Caco-2 (cell line): Measurements from ENCODE around the gene CRAT. TPM values are rescaled to one million over a fixed set of nuclear protein-coding genes. Genes with fewer than 3 reads are reported as not detected.
A peak's percentile ranks its signal among the peaks of the same experiment; 100 is the strongest.

Experiments
- Bru-seq: library from RNA; stranded (reverse); fragments of 400-500 nt; gene quantifications from one replicate; lab custom pipeline; 2021; lab: Mats Ljungman, UMichigan
- BruChase-seq, 2 experiments: library from RNA; stranded (reverse); fragments of 400-500 nt; gene quantifications; one replicate each; lab custom pipeline; 2021; lab: Mats Ljungman, UMichigan
- BruUV-seq: library from RNA; stranded (reverse); fragments of 400-500 nt; replicated peaks from 2 replicates; lab custom pipeline; 2021; lab: Mats Ljungman, UMichigan
- CTCF ChIA-PET: fragments of 300-600 bp; sonication (Branson Sonifier 250); formaldehyde crosslinking; loops from one replicate; lab custom pipeline; 2022; ENCODE audit warnings: antibody characterized with exemption; lab: Charles Lee
- POLR2A ChIA-PET: fragments of 300-600 bp; sonication (Branson Sonifier 250); formaldehyde crosslinking; loops from one replicate; lab custom pipeline; 2022; ENCODE audit warnings: antibody characterized with exemption; lab: Charles Lee
- DNase-seq, 2 experiments: peaks; one replicate each; pipeline versions ENCODE4 v3.0.0 to v3.0.0-alpha.2; 2020 to 2022
- H3K27me3 ChIP-seq: replicated peaks from 2 replicates; pipeline ENCODE4 v1.6.0; 2011; ENCODE audit warnings: low read length; ENCODE audit not compliant: control insufficient read depth, insufficient read depth
- H3K36me3 ChIP-seq: 2 replicates; pipeline ENCODE4 v1.5.1; 2011; ENCODE audit warnings: low read length; ENCODE audit not compliant: control insufficient read depth, insufficient read depth
- H3K4me1 ChIP-seq: fragments of 250-450 bp; sonication (Bioruptor Pico); 2 replicates; pipeline ENCODE4 v1.5.1; 2020; ENCODE audit warnings: mild to moderate bottlenecking
- H3K4me3 ChIP-seq: 2 replicates; pipeline ENCODE4 v1.5.1; 2011; ENCODE audit warnings: low read depth, mild to moderate bottlenecking, control low read depth, low read length
- H3K9me3 ChIP-seq: fragments of 250-450 bp; sonication (Bioruptor Pico); 2 replicates; pipeline ENCODE4 v1.5.1; 2020; ENCODE audit warnings: mild to moderate bottlenecking, moderate library complexity
- H3K27ac Mint-ChIP-seq: one replicate; pipeline ENCODE4 v1.8.0; 2022; ENCODE audit warnings: mixed read lengths; ENCODE audit not compliant: unreplicated experiment
- H3K27me3 Mint-ChIP-seq: one replicate; pipeline ENCODE4 v1.8.0; 2022; ENCODE audit warnings: mixed read lengths; ENCODE audit not compliant: insufficient read depth, unreplicated experiment
- H3K36me3 Mint-ChIP-seq: one replicate; pipeline ENCODE4 v1.8.0; 2022; ENCODE audit warnings: mild to moderate bottlenecking, mixed read lengths; ENCODE audit not compliant: insufficient read depth, unreplicated experiment
- H3K4me1 Mint-ChIP-seq: one replicate; pipeline ENCODE4 v1.8.0; 2022; ENCODE audit warnings: low read depth, mixed read lengths; ENCODE audit not compliant: unreplicated experiment
- H3K4me3 Mint-ChIP-seq: one replicate; pipeline ENCODE4 v1.8.0; 2022; ENCODE audit warnings: mild to moderate bottlenecking, moderate library complexity, mixed read lengths; ENCODE audit not compliant: unreplicated experiment
- H3K9me3 Mint-ChIP-seq: one replicate; pipeline ENCODE4 v1.8.0; 2022; ENCODE audit warnings: mixed read lengths; ENCODE audit not compliant: unreplicated experiment
- CTCF ChIP-seq, 2 experiments: fragments of 200-600 bp in 1 of 2; IDR thresholded peaks; 1 replicate in 1 of 2; 2 replicates in 1 of 2; pipeline versions ENCODE4 v1.5.1 to v1.8.0; 2011 to 2022; ENCODE audit warnings: antibody characterized with exemption in 1 of 2, control low read depth in 1 of 2, inconsistent platforms in 1 of 2, low read depth in 1 of 2, low read length in 1 of 2, mild to moderate bottlenecking in 1 of 2, moderate library complexity in 1 of 2; ENCODE audit not compliant: insufficient read depth in 1 of 2, severe bottlenecking in 1 of 2, unreplicated experiment in 1 of 2
- intact Hi-C: fragments of 100-400 bp; cut with micrococcal nuclease; formaldehyde crosslinking; loops from one replicate; pipeline ENCODE4 v1.10.0; 2022; ENCODE audit not compliant: unreplicated experiment
- long read RNA-seq: library from polyadenylated mRNA; stranded (forward); transcript quantifications from one replicate; pipeline ENCODE4 v2.0.0, GENCODE V29; 2022
- total RNA-seq: library from RNA; stranded (reverse); gene quantifications from 2 replicates; pipeline ENCODE4 v1.2.3, GENCODE V29; 2022

The CRAT gene
- total RNA-seq (16.2 and 20.7 TPM in 2 replicates), Bru-seq, nascent RNA (percentile 45 among the genes with signal in this experiment), BruChase-seq, experiment 1, labeled RNA remaining after a 2-hour chase (percentile 53 among the genes with signal in this experiment), BruChase-seq, experiment 2, labeled RNA remaining after a 6-hour chase (percentile 56 among the genes with signal in this experiment)
- long read RNA-seq, transcript CRAT-201 (14 exons, 2,763 nt) = major isoform, 12 of 29 reads
- long read RNA-seq, partial matches to known transcripts = 4 of 29 reads
- long read RNA-seq, other reads (novel, unspliced or antisense) = 7 of 29 reads

DNA sequence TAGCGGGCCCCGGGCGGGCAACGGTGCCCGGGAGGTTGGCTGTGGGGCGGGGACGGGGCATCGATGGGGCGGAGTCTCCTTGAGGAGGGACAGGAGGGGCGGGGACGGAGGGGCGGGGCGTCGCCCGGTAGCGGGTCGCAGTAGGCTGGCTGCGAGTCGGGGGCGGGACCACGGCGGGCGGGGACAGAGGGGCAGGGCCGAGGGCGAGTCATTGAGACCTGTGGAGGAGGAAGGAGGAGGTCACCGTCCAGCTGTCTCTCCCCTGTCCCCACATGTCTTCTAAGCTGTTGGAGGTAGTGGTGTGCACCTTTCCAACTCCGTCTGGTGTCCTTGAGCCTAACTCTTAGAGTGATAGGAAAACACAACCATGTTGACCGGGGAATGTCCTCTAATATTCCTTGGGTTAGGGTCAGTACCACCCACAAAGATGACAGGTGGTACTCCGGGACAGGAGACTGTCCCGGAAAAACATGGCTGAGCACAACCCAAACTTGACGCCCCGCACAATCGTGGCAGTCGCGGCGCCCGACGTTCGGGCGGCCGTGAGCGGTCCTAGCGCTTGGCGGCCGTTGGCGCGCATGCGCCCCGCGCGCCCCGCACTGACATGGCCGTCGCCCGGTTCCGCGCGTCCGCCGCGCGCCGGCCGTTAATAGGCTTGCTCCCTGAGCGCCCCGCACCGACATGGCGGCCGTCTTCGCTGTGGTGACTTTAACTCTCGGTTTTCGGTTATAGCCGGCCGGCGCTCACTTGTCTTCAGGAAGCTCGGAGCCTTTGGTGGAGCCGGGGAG, at the start of gene CRAT, which contains the start of gene PTPA:
Gene CRAT (minus strand): TSS at position 54 of the 788 bp plus-strand sequence. CDS start 284 bp downstream, outside the sequence.
Gene PTPA (plus strand): TSS at position 676 of the 788 bp plus-strand sequence. CDS start 186 bp downstream, outside the sequence.
- POLR2A ChIA-PET = interaction anchor here (1.1 kb wide), 1 partner anchor 386 kb away, joined by 3 read pairs; no protein-coding TSS in a partner anchor
- H3K27me3 ChIP-seq = no peaks in the 10 kb centered on the region
- TF ChIP-seq CTCF (IDR thresholded peaks at IDR 0.05; ENCODE audit: insufficient read depth in 1 of 2, low read depth in 1 of 2, low read length in 1 of 2, severe bottlenecking in 1 of 2, unreplicated experiment in 1 of 2) = no peak
- peak within 1 kb of the TSS; percentile 82 for H3K4me3 ChIP-seq
- H3K27me3 Mint-ChIP-seq = no peaks in the 10 kb centered on the region
- peaks cover 21% of the 10 kb centered on the region for H3K36me3 Mint-ChIP-seq
- no peaks in the 10 kb centered on the region for H3K36me3 ChIP-seq
- intact Hi-C loops = loop anchor here (1.0 kb wide), 1 partner anchor 30 kb away; the partner anchor contains the start of gene DOLPP1
- CTCF ChIA-PET = interaction anchor here (1.3 to 1.6 kb wide), 2 partner anchors 21 to 83 kb away, joined by 3 read pairs; partner anchors contain the start of gene SH3GLB2
- H3K4me1 ChIP-seq = peaks cover 24% of the 10 kb centered on the region
- peak within 1 kb of the TSS; percentile 90 for H3K27ac Mint-ChIP-seq
- peak; percentile 95 to 98 for DNase-seq
- peaks cover 36% of the 10 kb centered on the region for H3K4me1 Mint-ChIP-seq
- no TSS peak for BruUV-seq
- H3K9me3 Mint-ChIP-seq = no peaks in the 10 kb centered on the region
- no peaks in the 10 kb centered on the region for H3K9me3 ChIP-seq
- H3K4me3 Mint-ChIP-seq = peak within 1 kb of the TSS; percentile 88

GRCh38 chr9:129156163-129156562, 45.6 kb upstream of the CRAT start:
- POLR2A ChIA-PET = no interaction called here
- no peaks in the 10 kb centered on the region for H3K9me3 ChIP-seq
- H3K27me3 ChIP-seq = no peaks in the 10 kb centered on the region
- no TSS peak for BruUV-seq
- no peak for DNase-seq
- intact Hi-C loops = no loop called here
- no peaks in the 10 kb centered on the region for H3K36me3 ChIP-seq
- H3K4me1 ChIP-seq = no peaks in the 10 kb centered on the region
- no peak overlapping the region for H3K4me3 ChIP-seq
- H3K36me3 Mint-ChIP-seq = peaks cover 9% of the 10 kb centered on the region
- no peaks in the 10 kb centered on the region for H3K27me3 Mint-ChIP-seq
- no peak overlapping the region for H3K4me3 Mint-ChIP-seq
- CTCF ChIA-PET = no interaction called here
- H3K9me3 Mint-ChIP-seq = peaks cover 3% of the 10 kb centered on the region
- no peak overlapping the region for H3K27ac Mint-ChIP-seq
- no peaks in the 10 kb centered on the region for H3K4me1 Mint-ChIP-seq
- no peak for TF ChIP-seq CTCF (IDR thresholded peaks at IDR 0.05; ENCODE audit: insufficient read depth in 1 of 2, low read depth in 1 of 2, low read length in 1 of 2, severe bottlenecking in 1 of 2, unreplicated experiment in 1 of 2)

DNA sequence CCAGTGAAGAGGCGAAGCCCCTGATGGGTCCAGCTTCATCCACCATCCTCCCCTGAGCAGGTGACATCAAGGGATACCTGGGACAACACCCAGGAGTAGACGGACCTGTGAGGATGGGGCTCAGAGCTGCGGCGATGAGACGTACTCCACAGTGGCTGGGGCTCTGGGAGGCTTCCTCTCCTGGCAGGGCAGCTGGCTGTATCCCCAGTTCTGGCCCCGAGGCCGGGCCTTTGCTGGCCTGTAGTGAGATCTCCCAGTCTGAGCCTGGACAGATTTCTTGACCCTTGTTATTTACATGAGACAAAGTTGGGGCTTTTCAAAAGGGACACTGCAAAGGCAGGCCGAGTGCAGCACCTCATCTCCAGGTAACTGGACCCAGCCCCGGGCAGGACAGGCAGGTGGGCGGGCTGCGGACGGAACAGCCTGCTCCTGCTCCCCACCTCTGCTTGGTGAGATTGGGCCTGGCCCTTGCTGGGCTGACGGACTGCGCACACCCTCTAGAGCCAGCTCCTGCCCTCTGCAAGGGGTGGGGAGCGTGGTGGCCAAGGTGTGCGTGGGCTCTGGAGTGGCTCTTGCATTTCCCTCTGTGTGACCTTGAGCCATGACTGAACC, 44.4 kb upstream of the CRAT start:
- no peaks in the 10 kb centered on the region for H3K4me1 Mint-ChIP-seq
- POLR2A ChIA-PET = no interaction called here
- intact Hi-C loops = no loop called here
- CTCF ChIA-PET = no interaction called here
- Histone ChIP-seq H3K4me1 (no peaks in the 10 kb centered on the region), H3K9me3 (no peaks in the 10 kb centered on the region), H3K4me3 (no peak overlapping the region), H3K27me3 (no peaks in the 10 kb centered on the region), H3K36me3 (no peaks in the 10 kb centered on the region)
- no peak for TF ChIP-seq CTCF (IDR thresholded peaks at IDR 0.05; ENCODE audit: insufficient read depth in 1 of 2, low read depth in 1 of 2, low read length in 1 of 2, severe bottlenecking in 1 of 2, unreplicated experiment in 1 of 2)
- no peak overlapping the region for H3K27ac Mint-ChIP-seq
- no TSS peak for BruUV-seq
- no peaks in the 10 kb centered on the region for H3K9me3 Mint-ChIP-seq
- DNase-seq = no peak
- H3K27me3 Mint-ChIP-seq = no peaks in the 10 kb centered on the region
- peaks cover 17% of the 10 kb centered on the region for H3K36me3 Mint-ChIP-seq
- no peak overlapping the region for H3K4me3 Mint-ChIP-seq
